ENCODE data around the gene PRKAR1B. TPM values are rescaled to one million over a fixed set of nuclear protein-coding genes. Genes with fewer than 3 reads are reported as not detected.

Gene PRKAR1B
- total and polyA plus RNA-seq, 8 donors = 2.5 to 8.4 (median 5.3) TPM

DNA sequence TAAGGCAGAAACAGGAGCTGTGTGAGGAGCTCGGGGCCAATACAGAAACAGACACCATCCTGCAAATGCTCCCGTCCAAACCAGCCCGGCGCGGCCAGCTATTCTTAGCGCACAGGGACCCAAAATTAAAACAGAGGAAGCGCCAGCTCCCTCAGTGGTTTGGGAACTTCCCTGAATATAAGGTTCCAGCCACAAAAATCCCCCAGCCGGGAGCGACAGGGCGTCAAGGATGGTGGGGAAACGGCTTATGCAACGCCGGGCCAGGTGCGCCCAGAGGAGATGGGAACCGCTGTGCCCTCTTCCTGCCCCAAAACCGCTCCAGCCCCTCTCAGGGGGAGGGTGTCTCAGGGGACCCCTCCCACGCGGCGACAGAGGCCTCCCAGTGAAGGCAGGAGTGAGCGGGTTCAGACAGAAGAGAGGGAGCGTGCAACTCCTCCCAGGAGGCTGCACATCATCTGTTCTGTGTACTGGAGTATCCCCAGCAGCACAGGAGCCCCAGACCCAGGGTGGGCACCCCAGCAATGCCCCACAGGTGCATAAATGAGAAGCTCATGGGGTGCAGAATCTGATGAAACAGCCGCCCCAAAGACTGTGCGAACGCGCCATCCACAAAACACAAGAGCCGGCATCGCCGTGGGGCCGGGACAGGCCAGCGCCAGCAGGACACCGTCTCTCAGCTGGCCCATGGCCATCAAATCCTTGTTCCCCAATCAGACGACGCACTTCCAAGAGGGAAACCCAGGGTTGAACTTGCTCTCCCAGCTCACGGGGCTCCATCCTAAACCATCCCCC, 133.6 kb downstream of the PRKAR1B start:
- no peak for FAIRE-seq

DNA sequence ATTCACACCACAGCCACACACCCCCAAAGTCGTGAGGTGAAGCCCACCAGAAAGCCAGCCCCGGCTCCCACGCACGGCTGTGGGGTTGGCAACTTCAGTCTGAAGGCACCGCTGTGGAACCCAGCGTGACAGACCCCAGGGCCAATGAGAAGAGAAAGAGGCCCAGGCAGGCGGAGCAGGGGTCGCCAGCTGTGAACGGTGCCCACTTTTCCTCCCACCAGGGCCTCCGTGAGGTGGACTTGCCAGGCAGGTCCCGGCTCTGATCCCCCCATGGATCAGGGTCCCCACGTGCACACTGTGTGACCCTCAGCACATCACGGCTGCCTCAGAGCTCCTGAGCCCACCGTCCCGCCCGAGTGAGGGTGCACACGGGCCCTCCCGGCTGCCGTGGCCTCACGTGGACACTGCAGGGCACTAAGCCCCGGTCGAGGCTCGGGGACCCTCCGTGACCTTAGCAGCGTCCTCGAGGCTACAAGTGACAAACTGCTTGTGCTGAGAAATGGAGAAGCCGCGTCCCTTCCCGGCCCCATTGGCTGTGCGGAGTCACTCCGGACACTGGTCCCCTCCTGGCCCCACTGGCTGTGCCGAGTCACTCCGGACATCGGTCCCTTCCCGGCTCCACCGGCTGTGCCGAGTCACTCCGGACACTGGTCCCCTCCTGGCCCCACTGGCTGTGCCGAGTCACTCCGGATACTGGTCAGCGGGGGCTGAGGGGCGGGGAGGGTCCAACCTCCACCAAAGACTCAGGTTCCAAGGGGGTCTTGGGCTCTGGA, 135.0 kb downstream of the PRKAR1B start:
- Histone ChIP-seq H3K36me3 (no peaks in the 10 kb centered on the region), H3K4me1 (no peaks in the 10 kb centered on the region), H3K27me3 (no peaks in the 10 kb centered on the region), H3K9me3 (no peaks in the 10 kb centered on the region), H3K27ac (no peak overlapping the region), H3K4me3 (no peak overlapping the region)
- WGBS, 2 donors = 91 to 94% methylated on average over 41 to 42 of the region's 42 CpGs
- no peak for TF ChIP-seq CTCF (IDR thresholded peaks at IDR 0.05)
- ATAC-seq (no peak), FAIRE-seq (no peak), DNase-seq (peak in 1 of 6 donors; percentile 72)
- intact Hi-C loops (cut with DNase I) = no loop called here

More for the DNA sequence above, 133.6 kb downstream of the PRKAR1B start:
- 87 to 90% methylated on average over 34 of the region's 34 CpGs for WGBS, 2 donors
- Histone ChIP-seq H3K4me1 (no peaks in the 10 kb centered on the region), H3K27ac (no peak overlapping the region), H3K9me3 (no peaks in the 10 kb centered on the region), H3K4me3 (no peak overlapping the region), H3K27me3 (no peaks in the 10 kb centered on the region), H3K36me3 (no peaks in the 10 kb centered on the region)
- peak in 1 of 6 donors; percentile 43 for DNase-seq
- peak in 1 of 4 donors; percentile 20 for ATAC-seq
- no peak for TF ChIP-seq CTCF (IDR thresholded peaks at IDR 0.05)
- intact Hi-C loops (cut with DNase I) = no loop called here

GRCh38 chr7:590731-591551, 136.1 kb downstream of the PRKAR1B start:
- Histone ChIP-seq H3K4me1 (no peaks in the 10 kb centered on the region), H3K27me3 (no peaks in the 10 kb centered on the region), H3K27ac (no peak overlapping the region), H3K4me3 (no peak overlapping the region), H3K36me3 (no peaks in the 10 kb centered on the region), H3K9me3 (no peaks in the 10 kb centered on the region)
- intact Hi-C loops (cut with DNase I) = no loop called here
- no peak for FAIRE-seq
- WGBS, 2 donors = 62 to 67% methylated on average over 45 of the region's 45 CpGs
- peak in 2 of 6 donors; percentile 30 to 60 for DNase-seq
- ATAC-seq = peak in 3 of 4 donors; percentile 35 to 60 (median 47)
- no peak for TF ChIP-seq CTCF (IDR thresholded peaks at IDR 0.05)

DNA sequence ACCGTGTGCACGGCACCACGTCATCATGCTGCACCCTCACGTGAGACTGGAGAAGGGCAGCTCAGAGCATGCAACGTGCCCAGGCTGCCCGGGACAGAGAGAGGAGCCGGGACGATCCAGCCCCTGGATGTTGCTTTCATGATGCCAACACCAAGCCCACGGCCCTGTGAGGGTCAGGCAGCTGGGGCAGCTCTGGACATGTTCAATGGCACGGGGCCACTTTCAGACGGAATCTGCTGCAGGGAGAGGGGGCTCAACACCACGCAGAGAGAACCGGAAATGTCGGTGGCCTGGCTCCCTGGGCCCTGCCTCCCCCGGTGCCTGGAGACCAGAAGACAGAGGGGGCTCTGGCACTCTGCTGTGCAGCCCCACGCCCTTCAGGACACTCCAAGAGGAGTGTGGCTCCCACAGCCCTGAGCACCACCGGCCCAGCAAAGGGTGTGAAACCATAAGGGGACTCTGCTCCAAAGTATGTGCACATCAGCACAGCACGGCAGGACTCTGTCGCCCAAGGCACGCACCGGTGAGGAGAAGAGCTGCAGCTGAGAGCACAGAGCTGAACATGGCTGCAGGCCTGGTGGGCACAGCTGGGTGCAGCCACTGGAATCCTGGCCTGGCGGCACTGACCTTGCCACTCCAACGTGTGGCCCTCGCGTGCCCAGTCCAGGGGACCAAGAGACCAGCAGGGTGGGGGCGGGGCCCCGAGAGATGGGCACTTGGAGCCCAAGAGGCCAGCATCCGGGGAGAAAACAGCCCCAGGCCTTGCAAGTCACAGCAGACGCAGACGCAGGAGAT, 137.1 kb downstream of the PRKAR1B start:
- Histone ChIP-seq H3K36me3 (no peaks in the 10 kb centered on the region), H3K27ac (no peak overlapping the region), H3K4me3 (no peak overlapping the region), H3K4me1 (no peaks in the 10 kb centered on the region), H3K27me3 (no peaks in the 10 kb centered on the region), H3K9me3 (no peaks in the 10 kb centered on the region)
- DNase-seq (peak in 1 of 6 donors; percentile 55), FAIRE-seq (no peak), ATAC-seq (no peak)
- intact Hi-C loops (cut with DNase I) = no loop called here
- TF ChIP-seq CTCF (IDR thresholded peaks at IDR 0.05) = no peak
- 93 to 95% methylated on average over 30 of the region's 30 CpGs for WGBS, 2 donors
